RCC 7860 (cell line): Measurements from ENCODE around the gene ARID1B.
"Not testable (repeated sequence)": the region's sequence is repeated elsewhere in the genome, so short reads cannot be mapped to it uniquely, and the experiment has no call there.

Experiments used
- DNase-seq: peaks from one replicate; pipeline ENCODE4 v3.0.0-alpha.2; 2015; ENCODE audit warnings: low spot score
- FAIRE-seq: peaks from 2 replicates; lab custom pipeline; 2012; peaks lifted over from hg19 to GRCh38; lab: Jason Lieb, UNC

ARID1B gene

DNA sequence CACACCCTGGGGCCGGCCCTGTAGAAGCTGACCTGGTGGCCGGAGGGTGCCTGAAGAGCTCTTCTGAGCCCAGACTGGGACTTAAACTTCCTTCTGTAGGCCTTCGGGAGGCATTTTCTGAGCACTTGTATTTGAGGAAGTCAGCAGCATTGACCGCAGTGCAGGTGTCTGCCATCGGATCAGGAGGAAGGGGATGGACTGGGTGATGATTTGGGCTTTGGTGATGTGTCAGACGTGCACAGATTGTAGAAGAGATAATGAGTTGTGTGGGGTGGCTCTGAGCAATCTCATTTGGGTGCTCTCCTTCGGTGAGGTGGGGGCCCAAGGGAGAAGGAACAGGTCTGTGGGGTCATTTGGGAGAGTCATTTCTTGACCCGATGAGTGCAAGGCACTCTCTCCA is 150.9 kb downstream of the ARID1B start:
- DNase-seq (no peak), FAIRE-seq (no peak)

DNA sequence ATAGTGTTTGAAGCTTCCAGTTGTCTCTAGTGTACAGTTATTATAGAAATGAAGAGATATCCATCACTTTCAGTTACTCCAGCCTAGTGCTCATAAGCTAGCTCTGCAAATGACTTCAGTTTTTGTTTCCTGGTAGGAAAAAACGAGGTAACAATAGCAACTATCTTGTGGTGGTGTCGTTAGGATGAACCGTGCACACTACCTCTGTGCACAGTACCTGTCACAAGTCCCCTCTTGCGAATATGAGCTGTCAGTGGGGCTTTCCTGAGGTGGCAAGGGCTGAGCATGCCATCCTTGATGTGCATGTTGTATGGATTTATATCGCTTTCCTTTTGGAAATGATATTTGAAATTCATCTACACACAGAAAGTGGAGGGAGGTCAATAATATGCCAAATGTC is 151.8 kb downstream of the ARID1B start:
- FAIRE-seq (no peak), DNase-seq (no peak)

DNA sequence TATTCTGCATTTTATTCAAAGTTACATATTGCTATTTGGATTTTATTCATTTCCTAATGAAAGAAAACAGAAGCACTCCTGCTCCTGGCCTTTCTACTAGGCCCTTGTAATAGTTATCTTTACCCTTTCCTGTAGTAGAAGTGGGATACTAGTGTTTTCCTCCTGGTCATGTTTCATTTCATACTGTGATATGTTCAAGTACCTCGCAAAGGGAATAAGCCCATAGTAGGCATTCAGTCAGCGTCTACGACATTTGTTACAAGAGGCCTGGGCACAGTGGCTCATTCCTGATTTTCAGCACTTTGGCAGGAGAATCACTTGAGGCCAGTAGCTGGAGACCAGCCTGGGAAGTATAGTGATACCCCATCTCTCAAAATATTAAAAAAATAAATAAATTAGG is 154.1 kb downstream of the ARID1B start:
- no peak for DNase-seq
- no peak for FAIRE-seq

DNA sequence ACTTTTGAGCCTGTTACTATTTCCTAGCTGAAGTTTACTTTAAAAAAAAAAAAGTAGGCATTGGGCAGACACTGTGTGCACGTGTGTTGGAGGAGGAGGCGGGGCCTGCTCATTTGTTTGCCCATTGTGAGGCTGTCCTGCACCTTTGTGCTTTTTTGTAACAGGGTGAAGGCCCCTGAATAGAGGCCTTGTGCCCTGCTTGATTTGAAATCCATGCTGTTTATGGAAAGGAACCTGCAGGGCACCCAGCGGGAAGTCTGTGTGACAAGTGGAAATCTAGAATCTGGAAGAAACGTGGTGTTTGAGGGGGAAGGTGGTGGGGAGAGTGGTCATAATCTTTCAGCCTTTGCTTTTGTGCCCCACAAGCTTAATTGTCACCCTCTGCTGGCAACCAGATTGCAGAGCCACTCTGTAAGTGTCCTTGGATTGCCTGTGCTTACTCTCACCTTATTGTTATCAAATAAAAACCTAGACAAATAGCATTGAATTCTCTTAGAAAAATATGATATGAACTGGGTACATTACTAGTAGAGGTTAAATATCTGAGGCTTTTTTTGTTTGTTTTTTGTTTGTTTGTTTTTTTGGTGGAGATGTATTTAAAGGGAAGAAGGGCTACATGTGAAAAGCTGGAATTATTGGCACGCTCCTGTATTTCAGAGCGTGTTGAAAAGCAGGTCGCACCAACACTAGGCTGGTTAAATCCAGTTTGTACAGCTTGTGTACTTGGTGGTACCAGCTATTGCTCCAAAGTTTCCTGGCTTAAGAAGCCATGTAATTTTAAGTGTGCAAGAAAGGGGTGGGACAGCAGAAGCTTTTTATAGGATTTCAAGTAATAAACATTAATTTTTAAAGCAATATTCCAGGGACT is 156.3 kb downstream of the ARID1B start:
- DNase-seq (no peak), FAIRE-seq (no peak)

DNA sequence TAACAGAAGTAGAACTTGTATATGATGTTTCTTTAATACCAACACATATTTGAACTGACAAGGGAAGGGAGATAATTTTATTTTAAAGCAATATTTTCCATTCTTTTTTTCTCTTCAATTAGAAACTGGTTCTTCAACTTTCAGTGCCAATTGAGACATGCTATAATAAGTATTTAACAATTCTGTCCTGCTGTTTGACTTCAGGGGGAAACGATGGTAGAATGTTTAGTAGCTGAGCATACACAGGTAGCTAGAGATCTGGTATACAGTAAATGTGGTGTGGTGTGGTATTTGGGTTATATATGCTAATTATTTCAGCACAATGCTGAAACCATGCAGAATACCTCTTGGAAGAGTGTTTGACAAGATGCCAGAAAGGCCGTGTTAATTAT is 156.9 kb downstream of the ARID1B start:
- no peak for FAIRE-seq
- DNase-seq, result no peak

DNA sequence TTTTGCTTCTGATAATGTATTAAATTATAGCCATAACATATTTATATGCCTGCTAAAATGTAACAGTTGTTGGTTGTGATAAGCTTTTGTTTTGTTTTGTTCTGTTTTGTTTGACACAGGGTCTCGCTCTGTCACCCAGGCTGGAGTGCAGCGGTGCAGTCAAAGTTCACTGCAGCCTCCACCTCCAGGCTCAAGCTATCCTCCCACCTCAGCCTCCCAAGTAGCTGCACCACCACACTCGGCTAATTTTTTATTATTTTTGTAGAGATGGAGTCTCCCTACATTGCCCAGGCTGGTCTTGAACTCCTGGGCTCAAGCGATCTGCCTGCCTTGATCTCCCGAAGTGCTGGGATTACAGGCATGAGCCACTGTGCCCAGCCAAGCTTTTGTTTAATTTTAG is 157.8 kb downstream of the ARID1B start:
- DNase-seq (no peak), FAIRE-seq (no peak)

DNA sequence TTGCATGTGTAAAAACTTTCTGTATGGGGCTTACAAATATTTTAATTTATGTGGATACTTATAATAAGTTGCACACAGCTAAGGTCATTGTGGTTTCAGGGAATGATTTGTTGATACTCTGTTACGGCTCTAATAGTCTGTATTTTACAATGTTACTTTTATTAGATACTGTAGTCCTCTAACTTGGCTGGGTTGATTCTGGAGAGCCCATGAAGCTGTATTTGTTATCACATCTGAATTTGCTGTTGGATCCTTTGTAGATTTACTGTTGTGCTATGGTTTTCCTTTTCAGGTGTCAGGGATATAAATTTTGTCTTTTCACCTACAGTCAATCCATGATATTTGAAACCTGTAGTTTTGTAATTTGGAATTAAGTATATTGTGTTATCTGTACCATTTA is 161.0 kb downstream of the ARID1B start:
- FAIRE-seq, result no peak
- no peak for DNase-seq

DNA sequence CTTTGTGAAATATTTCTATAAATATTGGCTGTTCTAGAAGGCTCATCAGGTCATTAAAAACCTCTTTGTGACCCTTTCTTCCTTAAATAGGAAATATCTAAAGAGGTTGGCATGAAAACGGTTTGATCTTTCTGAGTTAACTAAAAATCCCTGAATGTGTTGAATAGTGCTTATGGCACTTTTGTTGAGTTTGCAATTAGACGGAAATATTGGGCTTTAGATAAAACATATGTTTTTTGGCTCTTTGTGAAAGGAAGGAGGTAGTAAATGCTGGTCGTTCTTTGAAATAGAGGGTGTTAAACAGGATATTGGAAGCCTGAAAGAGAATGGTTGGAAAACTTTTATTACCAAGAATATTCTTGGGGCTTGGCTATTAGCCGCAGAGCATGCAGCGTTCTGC is 163.0 kb downstream of the ARID1B start:
- no peak for FAIRE-seq

DNA sequence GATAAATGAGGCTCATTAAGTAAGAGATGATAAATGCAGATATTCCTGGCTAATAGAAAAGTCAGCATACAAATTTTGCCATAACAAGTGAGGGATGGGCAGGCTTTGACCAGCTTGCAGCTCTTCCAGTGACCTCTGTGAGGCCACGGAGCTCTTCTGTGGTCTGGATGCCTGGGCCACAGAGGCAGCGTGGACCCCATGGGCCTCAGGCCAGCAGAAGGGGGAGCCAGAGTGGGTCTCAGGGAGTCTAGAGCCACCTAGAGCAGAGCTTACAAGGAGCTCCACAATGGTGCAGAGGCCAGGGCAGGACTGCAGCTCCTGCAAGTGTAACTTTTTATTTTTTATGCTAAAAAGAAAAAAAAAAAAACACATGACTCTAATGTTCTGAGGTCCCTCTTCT is 165.1 kb downstream of the ARID1B start:
- DNase-seq, result peak; percentile 5
- no peak for FAIRE-seq

More for the DNA sequence above, 163.0 kb downstream of the ARID1B start:
- no peak for DNase-seq

DNA sequence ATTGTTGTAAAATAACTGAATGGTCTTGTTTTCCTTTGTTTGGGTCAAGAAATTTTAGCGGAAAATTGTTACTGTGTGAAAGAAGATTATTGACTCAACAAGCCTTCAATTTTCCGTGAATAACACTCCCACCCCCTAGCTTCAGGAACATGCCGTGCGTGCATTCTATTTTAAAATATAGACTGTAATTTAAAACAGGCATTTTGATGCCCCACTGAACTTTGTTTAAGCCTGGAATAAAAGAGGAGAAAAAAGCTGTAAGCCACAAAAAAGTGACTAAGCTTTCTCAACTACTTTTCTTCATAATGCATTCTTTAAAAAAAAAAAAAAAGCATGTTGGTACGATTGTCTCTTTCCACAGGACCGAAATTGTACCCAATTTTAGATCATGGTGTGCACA is 166.0 kb downstream of the ARID1B start:
- no peak for FAIRE-seq
- no peak for DNase-seq

DNA sequence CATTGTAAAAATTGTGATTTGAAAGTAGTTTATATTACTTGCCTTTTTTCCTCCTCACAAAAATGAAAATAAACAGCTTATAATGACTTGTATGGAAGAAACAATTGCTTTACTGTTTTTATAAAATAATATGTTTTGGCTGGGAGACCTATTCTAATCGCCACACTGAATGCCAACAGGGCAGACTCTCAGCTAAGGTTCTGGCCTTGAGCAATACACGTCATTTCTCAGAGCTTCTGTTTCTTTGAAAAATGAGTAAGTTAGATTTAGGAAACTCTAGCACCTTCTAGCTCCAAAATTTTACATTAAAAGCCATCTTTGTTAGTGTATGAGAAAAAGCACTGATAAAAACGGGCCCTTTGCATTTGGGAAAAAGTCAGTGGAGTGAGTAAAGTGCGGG is 166.6 kb downstream of the ARID1B start:
- DNase-seq (no peak), FAIRE-seq (no peak)

DNA sequence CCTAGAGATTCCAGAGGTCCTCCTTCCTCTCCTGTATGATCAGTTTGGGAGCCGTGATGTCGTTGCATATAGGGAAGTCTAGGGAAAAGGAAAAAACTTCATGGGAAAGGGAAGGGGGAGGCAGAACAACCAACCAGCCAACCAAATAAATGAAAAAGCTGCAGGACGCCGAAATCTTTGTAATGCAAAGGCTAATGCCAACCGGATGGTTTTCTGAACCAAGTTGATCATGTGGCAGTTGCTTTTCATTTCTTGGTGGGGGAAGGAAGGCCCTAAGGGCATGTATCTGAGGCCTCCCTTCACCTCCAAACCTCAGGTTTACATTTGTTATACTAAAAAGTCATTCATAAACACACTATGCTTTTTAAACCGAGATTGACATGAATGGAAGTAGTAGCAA is 167.2 kb downstream of the ARID1B start:
- FAIRE-seq (no peak), DNase-seq (no peak)

DNA sequence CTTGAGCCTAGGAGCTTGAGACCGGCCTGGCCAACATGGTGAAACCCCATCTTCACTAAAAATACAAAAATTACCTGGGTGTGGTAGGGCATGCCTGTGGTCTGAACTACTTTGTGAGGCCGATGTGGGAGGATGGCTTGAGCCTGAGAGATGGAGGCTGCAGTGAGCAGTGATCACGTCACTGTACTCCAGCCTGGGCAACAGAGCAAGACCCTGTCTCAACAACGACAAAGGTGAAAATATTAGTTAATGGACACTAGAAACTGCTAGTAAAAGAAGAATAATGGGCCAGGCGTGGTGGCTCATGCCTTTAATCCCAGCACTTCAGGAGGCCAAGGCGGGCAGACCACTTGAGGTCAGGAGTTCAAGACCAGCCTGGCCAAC is 168.6 kb downstream of the ARID1B start:
- FAIRE-seq, DNase-seq: not testable (repeated sequence)

DNA sequence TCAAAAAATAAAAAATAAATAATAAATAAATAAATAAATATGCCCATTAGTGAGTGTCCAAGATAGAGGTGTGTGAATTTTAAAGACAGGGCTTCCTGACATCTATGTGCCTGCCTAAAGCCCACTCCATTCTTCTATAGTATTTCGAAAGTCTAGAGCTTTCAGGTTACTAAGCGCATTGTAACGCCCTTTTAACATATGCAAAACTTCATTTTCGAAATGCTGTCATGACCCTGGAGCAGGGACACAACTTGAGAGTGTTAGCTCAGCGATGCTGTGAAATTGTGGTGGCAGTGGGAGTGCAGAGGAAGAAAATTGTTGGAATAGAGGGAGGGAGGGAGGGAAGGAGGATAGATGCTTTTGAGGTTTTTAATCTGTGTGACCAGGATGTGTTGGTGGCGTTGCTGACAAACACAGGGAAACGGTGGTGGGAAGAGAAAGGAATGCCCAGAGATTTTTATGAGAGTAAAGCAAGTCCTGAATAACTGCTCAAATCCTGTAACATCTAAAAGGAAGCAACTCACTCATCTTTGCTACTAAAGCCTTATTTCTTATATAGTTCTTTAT is 169.3 kb downstream of the ARID1B start:
- DNase-seq, result no peak
- FAIRE-seq, result no peak

DNA sequence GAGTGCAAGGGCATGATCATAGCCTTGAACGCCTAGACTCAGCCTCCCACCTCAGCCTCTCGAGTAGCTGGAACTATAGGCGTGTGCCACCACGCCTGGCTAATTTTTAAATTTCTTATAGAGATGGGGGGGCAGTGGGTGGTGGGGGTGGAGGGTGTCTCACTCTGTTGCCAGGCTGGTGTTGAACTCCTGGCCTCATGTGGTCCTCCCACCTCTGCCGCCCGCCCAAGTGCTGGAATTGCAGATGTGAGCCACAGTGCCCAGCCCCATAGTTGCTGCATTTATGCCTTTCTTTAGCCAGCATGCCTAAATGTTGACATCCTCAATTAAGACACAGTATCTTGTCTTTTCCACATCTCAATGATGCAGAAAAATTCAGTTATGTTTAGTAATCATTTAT is 171.1 kb downstream of the ARID1B start:
- FAIRE-seq (no peak), DNase-seq (no peak)

DNA sequence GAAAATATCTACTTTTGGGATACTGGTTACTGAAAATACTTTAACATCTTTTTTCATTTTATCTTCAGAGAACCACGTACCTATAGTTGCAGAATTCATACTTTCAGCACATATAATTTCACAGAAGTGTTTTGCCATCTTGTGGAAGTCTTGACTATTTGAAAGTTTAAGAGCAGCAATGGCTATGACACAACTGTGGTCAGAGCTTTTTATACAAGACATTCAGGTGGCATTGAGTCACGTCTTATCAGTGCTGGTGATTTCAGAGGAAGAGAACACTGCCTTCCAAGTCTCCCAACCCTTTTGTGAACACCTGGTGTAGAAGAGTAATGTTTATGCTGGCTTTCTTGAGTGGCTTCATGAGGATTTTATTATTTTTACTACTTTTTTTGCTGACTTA is 171.6 kb downstream of the ARID1B start:
- DNase-seq, result peak; percentile 79
- FAIRE-seq, result peak; percentile 89

DNA sequence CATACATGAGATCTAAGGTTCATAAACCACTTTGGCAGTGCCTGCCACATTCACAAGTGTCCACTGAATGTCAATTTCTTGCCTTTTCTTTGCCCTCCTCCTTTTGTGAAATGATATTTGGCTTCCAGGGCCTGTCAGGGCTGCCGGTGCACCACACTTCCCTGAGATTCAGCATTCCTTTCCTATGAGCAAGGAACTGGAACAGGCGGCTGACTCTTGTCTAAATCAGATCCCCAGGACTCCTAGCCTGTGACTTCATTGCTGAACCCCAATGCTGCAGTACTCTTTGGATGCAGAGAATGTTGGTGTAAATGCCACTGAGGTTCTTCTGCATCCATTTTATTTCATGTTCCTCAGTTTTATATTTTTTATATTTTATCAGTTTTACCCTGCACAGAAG is 172.2 kb downstream of the ARID1B start:
- FAIRE-seq, result peak; percentile 55
- DNase-seq, result peak; percentile 39

DNA sequence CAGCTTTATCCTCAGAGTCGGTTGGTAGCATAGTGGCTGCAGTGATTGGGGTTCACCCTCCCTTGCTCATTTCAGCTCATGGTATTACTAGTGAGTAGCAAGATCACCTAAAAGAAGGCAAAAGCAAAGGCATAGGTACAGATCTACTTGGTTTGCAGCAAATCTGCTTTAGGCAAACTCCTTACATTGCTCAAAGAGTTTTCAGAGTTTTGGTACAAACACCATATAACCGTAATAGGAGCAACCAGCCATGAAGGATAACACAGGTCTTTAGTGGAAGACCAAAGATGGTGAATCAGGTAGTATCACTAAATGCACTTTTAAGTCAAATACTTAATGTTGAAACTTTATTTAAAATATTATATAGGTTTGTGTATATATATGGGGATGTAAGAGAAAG is 172.9 kb downstream of the ARID1B start:
- FAIRE-seq (no peak), DNase-seq (no peak)

DNA sequence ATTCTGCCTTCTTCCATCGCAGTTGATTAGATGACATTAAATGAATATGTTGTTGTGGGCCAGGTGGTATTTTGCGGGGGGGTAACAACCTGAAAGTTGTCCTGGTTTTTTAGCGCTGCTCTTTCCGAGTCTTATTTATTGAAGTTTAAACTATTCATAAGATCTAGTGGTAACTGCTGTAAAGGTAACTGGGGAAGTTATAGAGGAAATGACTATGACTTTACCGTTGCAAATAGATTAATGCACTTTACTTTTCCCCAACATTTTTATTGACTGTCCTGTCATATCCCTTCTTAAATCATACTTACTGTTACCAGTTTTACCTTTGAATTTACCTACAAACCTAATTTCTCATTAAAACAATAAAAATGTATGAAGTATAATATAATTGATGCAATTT is 173.4 kb downstream of the ARID1B start:
- no peak for FAIRE-seq

DNA sequence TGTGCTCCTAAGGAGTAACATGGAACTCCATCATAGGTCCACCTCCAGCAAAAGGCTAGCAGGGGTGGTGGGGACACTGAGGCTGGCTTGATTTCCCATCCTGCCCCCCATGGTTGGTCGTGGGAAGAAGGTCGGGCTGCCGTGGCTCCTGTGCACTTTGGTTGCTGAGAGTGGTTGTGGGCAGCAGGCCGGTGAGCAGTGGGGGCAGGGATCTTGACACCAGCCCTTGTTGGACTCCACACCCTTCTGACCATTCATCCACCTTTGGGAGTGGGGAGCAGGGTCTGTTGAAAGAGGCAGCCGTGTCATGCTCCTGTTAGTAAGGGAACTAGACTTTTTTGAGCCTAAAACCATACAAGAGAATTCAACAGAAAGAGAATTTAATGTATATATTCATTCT is 175.2 kb downstream of the ARID1B start:
- FAIRE-seq, result no peak
- DNase-seq, result no peak

More for the DNA sequence above, 173.4 kb downstream of the ARID1B start:
- no peak for DNase-seq

DNA sequence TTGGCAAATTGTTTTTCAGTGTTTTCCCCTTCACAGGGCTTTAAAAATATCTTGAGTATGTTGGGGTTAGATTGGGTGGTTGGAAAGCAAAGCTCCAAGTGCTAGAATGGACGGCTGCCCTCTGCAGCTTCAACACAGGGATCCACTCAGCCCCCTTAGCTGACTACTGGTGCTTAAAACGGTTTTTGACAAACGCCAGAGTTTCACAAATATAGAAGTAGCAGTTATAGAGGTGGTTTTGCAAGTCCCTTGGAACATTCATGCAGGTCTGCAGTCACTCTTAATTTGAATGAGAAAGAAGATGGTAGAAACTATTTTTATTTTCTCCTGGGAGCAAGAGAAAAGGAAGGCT is 175.9 kb downstream of the ARID1B start:
- DNase-seq (no peak), FAIRE-seq (no peak)

DNA sequence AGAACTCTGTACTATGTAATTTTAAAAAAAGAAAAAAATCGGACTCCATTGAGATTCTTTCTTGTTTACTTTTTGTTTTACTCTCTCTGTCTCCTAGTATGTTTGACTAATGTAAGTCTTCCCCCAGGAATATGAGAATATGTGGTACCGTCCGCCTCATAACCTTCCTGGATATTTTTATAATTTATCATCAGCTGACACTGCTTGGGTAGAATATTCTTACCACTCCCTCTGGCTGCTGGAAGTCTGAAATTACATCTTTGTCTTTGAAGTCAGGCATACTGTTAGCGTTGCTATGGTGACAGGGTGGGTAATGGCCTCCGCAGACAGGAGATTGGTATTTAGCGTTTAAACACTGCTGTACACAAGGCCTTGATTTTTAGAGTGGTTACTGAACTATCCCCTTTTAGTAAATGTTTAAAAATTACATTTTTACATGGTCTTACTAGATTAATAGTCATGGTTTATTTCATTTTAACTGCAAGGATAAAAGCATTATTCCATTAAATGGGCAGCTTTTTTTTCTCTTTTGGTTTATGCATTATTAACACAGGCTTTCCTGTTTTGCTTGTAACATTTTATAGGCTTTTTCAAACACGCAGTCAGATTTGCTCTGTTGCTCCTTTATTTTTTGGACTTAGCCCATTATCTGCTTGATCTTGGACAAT is 176.4 kb downstream of the ARID1B start:
- DNase-seq (peak; percentile 72), FAIRE-seq (no peak)
